GM21423 (cell line): ENCODE results near the gene GMCL2.

ENCODE experiments used
- ATAC-seq: cut with Tn5 transposase; IDR thresholded peaks from one replicate; pipeline ENCODE4 v1.9.1; 2021; ENCODE audit warnings: mild to moderate bottlenecking, moderate library complexity; ENCODE audit not compliant: unreplicated experiment

The GMCL2 gene

DNA sequence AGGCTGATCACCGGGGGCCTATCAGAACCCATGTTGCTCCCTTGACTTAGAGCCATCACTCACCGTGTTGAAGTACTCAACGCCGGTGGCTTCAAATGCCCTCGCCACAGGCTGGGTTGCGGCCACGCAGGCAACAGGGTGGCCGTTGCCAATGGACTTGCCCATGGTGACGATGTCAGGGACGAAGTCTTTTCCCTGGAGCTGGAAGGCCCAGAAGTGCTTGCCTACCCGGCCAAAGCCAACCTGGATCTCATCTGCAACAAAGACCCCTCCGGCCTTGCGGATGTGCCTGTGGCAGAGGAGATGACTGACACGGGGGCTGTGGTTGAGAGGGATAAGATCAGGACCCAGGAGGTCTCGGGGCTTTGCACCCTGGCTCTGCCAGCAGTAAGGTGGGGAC lies 35.1 kb upstream of the GMCL2 start:
- no peak for ATAC-seq

DNA sequence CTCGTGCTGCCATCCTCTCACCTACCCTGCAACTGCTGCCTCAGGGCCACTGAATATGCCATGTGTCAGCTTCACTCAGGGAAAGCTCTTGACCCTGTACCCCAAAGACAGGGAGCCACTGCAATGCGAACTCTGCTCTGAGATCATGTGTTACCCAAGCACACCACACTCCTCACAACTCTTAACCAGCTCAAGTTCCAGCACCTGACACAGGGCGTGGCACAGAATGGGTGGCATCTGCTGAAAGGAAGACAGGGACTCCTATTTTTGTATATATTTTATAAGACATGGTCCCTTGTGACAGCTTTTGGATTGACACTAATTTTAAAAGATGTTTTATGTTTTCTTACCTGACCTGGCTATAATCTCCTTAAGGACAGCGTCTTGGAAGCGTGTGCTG lies 34.7 kb upstream of the GMCL2 start:
- no peak for ATAC-seq

DNA sequence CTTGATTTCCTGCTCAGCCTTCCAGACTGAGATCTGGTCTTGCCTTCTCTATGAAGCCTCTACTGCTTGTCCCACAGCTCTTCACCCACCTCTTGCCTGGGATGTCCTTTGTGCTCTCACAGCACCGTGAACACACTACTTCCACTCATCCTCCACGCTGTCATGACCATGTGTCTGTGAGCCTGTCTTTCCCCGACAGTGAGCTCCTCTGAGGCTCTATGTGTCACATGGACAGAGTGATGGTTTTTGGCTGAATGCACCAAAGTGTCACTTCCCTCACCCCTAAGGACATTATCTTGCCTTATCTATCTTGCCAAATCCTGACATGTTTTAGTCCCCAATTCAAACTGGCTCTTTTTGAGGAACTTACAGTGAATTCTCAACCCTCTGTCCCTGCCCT lies 34.1 kb upstream of the GMCL2 start:
- ATAC-seq = no peak

GRCh38 chr5:178218827-178219226 lies 31.7 kb upstream of the GMCL2 start:
- no peak for ATAC-seq

GRCh38 chr5:178218237-178218776 lies 31.1 kb upstream of the GMCL2 start:
- ATAC-seq = no peak

GRCh38 chr5:178216779-178217178 lies 29.6 kb upstream of the GMCL2 start:
- ATAC-seq = no peak

- no peak for ATAC-seq
Measured at GRCh38 chr5:178216088-178216534, 28.9 kb upstream of the GMCL2 start.

GRCh38 chr5:178215280-178216002 lies 28.3 kb upstream of the GMCL2 start:
- ATAC-seq = no peak

DNA sequence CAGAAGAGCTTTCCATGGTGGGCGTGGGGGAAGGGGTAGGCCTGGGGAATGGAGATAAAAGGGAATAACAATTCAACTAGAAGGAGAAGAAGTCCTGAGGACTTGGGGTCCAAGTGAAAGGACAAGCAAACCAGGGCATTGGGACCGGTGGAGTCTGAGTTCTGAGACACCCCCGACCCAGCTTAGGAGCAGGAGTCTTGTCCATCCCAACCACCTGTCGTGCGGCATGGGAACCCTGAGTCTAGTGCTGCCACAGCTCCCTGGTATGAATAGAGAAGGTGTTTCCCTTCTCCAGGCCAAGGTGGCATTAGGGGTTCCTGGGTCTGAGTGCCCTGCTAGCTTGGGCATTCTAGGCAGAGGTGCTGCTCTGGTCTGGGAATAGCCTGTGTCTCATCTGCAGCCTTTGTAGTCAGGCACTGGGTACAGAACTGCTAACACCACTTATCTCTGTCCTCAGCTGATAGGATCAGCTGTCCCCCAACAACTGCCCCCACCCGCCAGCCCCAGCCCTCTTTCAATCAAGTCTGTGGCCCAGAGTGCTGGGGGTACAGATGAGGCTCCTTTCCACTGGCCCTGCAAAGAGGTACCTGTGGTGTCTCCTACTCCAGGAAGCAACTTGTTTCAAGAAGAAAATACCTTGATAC lies 27.1 kb upstream of the GMCL2 start:
- ATAC-seq = no peak

- ATAC-seq = no peak
Measured at GRCh38 chr5:178213748-178214151, 26.6 kb upstream of the GMCL2 start.

- no peak for ATAC-seq
Measured at GRCh38 chr5:178213003-178213461, 25.9 kb upstream of the GMCL2 start.

- ATAC-seq = no peak
Measured at GRCh38 chr5:178212241-178213002, 25.3 kb upstream of the GMCL2 start.

DNA sequence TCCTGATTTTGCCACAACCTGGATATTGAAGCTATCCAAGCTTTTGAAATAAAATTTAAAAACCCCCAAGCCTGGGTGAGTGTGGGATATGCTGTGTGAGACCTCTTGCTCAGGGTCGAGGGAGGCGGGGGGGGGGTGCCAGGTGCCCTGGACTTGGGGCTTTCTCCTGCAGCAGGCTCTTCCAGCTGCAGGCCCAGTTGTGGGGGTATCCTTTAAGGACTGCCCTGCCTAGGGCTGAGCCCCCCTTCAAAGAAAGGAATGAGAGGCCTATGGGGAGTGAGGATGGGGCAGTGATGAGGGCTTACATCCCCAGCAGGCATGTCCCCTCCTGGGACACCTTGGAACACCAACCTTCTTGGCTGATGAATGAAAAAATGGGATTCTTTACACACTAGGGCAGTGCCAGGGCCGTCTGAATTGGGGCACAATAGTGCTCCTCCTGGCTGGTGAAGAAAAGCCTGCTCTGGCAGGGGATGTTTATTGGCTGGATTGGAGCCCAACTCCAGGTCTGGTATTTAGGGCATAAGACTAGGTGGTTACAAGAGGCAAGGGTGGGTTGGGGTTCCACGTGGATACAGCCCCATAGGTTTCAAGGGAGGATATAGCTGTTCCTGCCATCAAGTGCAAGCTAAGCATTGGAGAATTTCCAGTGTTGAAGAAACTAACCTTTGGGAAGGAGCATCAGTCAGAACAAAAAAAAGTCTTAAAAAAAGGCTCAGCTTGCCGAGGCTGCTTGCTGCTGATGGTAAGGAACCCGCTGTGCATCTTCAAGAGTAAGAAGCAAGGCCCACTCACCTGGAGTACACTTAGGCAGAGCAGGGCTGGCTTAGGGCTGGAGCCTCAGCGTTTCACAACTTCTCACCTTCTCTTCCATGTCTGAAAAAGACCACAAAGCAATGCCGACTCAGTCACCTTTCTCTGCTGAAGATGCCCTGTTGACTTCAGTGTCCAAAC lies 24.2 kb upstream of the GMCL2 start:
- ATAC-seq = no peak

DNA sequence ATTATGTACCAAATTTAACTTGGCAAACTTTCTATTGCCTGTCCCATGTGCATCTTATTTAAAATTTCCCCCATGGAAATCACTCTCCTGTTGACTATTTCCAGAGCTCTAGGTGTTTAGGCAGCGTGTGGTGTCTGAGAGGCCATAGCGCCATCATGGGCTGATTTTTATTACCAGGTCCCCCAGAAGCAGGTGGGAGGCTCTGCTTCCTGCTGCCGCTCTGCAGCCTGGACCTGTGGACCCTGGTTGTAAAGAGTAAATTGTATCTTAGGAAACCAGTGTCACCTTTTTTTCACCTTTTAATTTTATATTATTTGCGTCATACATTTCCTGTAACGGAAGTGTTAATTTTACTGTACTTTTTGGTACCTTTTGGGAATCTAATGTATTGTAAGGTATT lies 23.5 kb upstream of the GMCL2 start:
- ATAC-seq = no peak

- no peak for ATAC-seq
Measured at GRCh38 chr5:178210073-178210535, 22.9 kb upstream of the GMCL2 start.

DNA sequence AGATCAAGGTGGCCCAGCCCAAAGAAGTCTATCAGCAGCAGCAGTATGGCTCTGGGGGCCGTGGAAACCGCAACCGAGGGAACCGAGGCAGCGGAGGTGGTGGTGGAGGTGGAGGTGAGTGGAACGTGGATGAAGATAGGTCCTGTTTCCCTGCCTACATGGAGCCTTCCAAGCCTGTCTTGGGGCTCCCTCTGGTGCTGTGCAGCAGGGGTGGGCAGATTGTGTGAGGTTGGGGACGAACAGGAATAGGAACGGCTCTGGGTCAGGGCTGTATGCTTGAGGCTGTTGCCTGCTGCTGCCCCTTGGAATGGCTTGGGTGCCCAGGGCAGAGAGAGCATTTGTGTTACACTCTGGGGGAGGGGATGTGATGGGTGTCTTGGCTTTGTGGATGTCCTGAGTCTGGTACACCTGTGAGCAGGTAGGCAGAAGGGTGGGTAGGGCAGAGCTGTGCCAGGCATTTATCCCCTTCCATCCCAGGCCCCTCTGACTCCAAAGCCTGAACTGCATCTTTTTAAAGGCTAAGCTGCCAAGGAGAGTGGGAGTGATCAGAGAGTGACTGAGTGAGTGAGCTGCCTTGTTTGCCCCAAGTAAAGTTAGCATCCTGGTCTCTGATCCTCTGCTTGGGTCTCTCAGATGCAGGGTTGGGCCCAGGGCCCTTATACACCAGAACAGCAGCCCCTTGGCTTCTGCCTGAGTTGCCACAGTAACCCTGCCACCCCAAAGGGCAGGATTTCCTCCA lies 22.3 kb upstream of the GMCL2 start:
- no peak for ATAC-seq

DNA sequence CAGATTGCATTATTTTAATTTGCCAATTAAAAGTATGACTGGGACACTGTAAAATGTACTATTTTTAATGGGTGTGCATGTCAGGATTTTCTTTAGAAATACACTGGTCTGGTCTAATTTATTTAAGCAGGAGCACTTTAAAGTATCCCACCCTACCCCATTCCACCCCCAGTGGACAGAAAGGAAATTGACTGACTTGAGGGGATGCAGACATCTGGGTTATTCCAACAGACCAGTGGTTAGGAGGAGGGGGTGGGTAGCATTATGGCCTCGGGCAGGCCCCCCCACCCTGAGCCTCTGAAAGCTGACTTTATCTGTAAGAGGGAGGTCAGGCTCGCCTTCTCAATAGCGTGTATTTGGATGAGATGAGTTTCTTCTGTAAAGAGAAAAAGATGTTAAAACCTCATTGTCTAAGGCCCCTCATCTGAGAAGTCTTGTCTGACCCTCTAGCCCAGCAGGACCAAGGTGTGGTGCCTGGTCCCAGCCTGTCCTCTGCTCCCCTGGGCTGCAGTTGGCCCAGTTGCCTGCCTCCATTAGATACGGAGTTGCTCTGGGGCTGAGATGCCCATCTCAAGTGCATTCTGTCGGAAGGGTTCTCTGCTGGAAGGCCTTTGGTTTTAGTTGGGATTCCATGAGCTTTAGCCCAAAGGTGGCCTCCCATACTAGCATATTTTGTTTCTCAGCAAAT lies 21.5 kb upstream of the GMCL2 start:
- no peak for ATAC-seq

DNA sequence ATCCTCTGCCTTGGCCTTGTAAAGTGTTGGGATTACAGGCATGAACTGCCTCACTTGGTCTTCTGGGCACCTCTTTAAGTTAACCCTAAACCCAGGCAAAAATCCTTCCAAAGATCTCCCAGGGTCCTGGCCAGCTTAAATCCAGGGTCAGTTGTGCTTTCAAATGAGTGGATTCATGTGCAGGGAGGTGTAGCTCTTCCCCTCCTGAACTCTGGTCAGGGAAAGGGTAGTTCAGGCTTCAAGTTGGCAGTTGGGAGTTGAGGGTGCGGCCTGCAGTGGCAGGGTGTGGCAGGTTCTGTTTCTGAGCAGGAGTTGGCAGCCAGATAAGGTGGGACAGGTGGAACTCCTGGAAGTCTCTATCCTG lies 20.7 kb upstream of the GMCL2 start:
- ATAC-seq = no peak
